GM12892 (cell line): Measurements from ENCODE around the gene FSTL4.
"Not testable (repeated sequence)": the region's sequence is repeated elsewhere in the genome, so short reads cannot be mapped to it uniquely, and the experiment has no call there.

Experiments
- DNase-seq: peaks from one replicate; pipeline ENCODE4 v3.0.0; 2011; ENCODE audit not compliant: insufficient read length
- FAIRE-seq: peaks from 2 replicates; lab custom pipeline; 2011; peaks lifted over from hg19 to GRCh38; lab: Jason Lieb, UNC
- POLR2A ChIP-seq: IDR thresholded peaks from 2 replicates; pipeline ENCODE4 v1.6.1; 2011; ENCODE audit warnings: low read depth, low read length, control low read depth
- POLR2AphosphoS5 ChIP-seq: IDR thresholded peaks from 2 replicates; pipeline ENCODE4 v1.6.1; 2011; ENCODE audit warnings: low read depth, low read length, control low read depth
- TAF1 ChIP-seq: IDR thresholded peaks from 2 replicates; pipeline ENCODE4 v1.6.1; 2011; ENCODE audit warnings: low read depth, mild to moderate bottlenecking, control low read depth, low read length, borderline replicate concordance

Gene FSTL4

DNA sequence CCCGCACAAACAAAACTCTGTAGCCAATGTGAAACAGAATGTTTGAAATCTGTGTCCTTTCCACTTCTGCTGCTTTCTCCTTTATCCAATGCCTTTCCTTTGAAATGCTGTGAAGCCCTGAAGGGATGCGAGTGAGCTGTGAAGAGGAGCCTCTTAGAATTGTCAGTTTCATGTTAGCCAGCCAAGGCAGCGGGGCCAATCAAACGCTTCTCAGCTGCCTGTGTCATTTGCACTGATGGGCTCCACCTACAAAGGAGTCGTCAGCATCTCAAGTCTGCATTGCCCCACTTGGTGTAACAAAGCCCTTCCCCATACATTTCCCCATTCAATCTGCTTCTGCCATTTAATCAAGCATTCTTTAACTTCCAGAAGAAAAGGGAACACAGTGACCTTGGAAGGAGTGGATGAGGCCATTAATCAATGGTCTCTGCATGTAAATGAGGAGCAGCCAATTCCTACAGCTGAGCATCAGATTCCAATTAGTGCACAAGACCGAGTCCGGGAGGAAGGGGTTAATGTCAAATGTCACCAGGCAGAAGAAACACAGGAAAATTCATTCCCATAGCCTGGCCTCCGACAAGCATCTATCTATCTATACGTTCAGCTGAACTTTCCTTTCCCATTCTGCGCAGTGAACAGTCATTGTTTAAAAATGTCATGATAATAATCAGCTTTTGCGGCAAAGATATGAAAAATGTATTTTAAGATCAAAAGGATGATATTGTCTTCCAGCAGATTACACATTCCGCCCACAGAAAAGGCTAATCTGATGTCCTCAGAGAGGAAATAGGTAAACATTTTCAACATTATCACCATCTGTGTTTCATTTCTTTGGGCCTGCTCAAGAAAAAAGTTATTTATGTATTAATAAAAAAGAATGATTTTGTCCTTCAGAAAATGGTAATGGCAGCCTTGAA is 154.6 kb downstream of the FSTL4 start:
- FAIRE-seq = no peak
- TF ChIP-seq POLR2AphosphoS5 (no peak), TAF1 (no peak), POLR2A (no peak)
- DNase-seq = no peak

GRCh38 chr5:133456933-133457402 is 155.4 kb downstream of the FSTL4 start:
- FAIRE-seq (no peak), DNase-seq (no peak)
- TF ChIP-seq POLR2A (no peak), POLR2AphosphoS5 (no peak), TAF1 (no peak)

DNA sequence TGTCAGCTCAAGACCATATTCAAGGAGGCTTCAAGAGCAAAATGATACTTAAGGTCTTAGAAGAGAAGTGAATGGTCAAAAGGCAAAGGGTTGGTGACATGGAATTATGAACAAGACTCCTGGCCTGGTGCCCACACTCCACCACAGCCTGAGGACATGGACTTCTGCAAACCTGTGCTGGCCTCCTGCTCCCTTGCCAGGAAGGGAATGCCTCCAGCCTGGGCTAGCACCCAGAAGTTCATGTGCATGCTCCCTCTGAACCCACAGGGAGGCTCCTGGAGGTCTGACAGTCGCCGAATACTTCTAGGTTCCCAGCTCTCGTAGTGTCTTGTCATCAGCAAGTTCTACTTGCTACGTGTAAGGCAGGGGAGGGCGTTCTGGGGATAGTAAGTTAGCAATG is 156.7 kb downstream of the FSTL4 start:
- FAIRE-seq (no peak), DNase-seq (no peak)
- TF ChIP-seq POLR2A = no peak
- TF ChIP-seq POLR2AphosphoS5 = no peak
- no peak for TF ChIP-seq TAF1

DNA sequence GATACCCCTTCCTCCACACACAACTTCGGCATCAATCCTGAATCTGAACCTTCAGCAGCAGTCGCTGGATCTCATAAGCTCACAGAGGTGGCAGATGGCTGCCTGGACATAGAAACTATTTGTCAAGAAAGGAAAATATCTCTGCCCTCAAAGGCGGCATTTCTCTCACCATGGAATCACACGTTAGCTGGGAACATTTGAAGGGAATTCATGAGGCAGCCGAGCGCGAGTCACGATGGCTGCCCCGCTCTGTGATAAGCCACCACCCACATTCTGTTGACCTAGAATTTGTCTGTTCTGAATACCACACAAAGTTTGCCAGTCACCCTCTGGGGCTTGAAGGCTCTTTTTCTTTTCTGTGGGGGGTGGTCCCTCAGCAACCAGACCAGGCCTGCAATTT is 157.9 kb downstream of the FSTL4 start:
- FAIRE-seq = no peak
- no peak for DNase-seq
- no peak for TF ChIP-seq POLR2AphosphoS5
- no peak for TF ChIP-seq POLR2A
- TF ChIP-seq TAF1 = no peak

DNA sequence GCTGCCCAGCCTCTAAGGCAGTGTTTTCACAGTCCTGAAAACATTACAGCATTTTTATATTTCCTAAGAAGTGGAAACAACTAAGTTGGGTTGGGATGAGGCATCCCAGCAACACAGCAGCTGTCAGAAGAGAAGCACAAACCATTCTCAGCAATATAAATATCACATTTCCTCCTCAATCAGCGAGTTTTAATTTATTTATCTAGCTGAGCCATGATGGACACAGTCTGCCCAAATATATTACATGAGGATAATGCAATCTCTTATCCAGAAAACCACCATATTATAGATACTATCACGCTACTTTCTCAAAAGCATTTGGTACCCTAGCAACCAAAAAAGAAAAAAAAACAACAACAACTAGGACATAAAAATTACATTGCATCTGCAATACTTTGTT is 158.5 kb downstream of the FSTL4 start:
- DNase-seq (no peak), FAIRE-seq (no peak)
- TF ChIP-seq TAF1 = no peak
- no peak for TF ChIP-seq POLR2AphosphoS5
- TF ChIP-seq POLR2A = no peak

GRCh38 chr5:133453084-133453780 is 159.1 kb downstream of the FSTL4 start:
- DNase-seq (no peak), FAIRE-seq (no peak)
- TF ChIP-seq TAF1 = no peak
- no peak for TF ChIP-seq POLR2AphosphoS5
- no peak for TF ChIP-seq POLR2A

DNA sequence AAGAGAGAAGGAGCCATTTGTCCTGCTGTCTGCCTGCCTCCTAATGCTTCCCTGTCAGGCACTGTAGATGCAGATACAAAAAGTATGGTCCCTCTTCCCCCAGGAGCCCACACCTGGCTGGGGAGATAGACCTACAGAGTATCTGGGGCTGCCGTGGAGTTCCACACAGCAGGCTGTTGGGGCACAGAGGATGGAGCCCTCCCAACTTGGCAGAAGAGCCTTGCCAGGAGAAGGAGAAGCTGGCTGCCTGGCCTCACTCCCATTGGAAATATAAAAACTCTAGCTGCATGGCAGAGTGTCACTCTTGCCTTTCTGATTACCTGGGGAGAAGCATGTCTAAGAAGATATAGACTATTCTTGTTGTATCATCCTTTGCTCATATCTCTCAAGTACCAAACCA is 160.4 kb downstream of the FSTL4 start:
- TF ChIP-seq POLR2AphosphoS5 (no peak), TAF1 (no peak), POLR2A (no peak)
- DNase-seq = no peak
- FAIRE-seq = no peak

DNA sequence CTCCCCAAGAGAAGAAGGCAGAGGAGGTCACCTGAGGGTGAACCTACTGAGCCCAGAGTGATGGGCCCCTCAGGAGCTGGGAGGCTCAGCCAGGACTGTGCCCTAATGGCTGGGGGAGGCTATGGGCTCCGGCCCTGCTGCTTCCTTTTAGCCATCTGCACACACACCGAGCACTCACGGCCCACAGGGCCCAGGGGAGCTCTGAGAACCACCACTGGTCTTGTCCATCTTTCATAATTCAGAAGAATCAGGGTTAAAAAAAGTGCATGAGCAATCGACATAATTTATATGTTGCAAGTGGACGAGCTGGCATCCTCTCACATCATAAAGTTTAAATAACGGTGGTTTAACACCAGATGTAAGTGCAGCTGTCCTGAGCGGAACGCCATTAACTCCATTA is 162.1 kb downstream of the FSTL4 start:
- FAIRE-seq = no peak
- no peak for DNase-seq
- TF ChIP-seq TAF1 (no peak), POLR2A (no peak), POLR2AphosphoS5 (no peak)

GRCh38 chr5:133449181-133449580 is 163.2 kb downstream of the FSTL4 start:
- FAIRE-seq (no peak), DNase-seq (no peak)
- TF ChIP-seq TAF1 = no peak
- TF ChIP-seq POLR2A = no peak
- TF ChIP-seq POLR2AphosphoS5 = no peak

DNA sequence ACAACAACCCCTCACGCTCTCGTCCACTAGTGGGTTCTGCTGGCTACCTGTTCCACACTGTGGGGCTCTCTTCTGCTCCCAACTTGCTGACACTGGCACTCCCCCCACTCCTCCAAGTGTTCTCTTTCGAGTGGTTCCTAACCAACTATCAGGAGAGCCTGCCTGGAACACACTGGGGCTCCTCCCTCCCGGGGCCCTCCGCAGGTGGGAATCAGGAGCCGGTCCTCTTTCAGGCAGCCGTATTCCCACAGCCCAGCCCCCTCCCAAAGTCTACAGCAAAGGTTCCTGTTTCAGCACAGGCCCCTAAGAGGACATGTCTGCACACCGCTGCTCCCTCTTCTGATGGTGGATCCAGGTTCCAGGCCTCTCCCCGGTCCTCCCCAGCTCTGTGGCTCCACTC is 165.9 kb downstream of the FSTL4 start:
- FAIRE-seq (no peak), DNase-seq (no peak)
- TF ChIP-seq POLR2A (no peak), POLR2AphosphoS5 (no peak), TAF1 (no peak)

DNA sequence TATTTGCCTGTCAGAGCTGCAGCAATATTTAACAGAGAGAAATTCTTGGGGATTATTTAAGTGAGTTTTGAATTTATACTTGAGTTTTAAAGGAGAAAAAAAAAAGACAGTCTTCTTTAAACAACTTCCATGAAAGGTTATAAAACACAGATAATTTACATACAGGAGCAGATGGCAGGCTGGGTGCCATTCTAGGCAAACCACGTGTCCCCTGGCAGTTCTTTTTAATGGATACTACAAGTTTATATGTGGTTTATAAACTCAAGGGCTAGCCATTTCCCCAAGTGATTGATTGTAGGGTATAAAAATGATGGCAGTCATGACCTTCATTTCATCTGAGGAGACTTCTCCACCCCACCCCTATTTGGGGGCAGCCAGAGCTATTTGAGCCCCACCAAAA is 166.6 kb downstream of the FSTL4 start:
- DNase-seq (no peak), FAIRE-seq (no peak)
- TF ChIP-seq POLR2A = no peak
- no peak for TF ChIP-seq POLR2AphosphoS5

- not testable (repeated sequence) for DNase-seq, FAIRE-seq
These were observed 167.1 kb downstream of the FSTL4 start for GRCh38 chr5:133445204-133445603.
